GM12878 (cell line): ENCODE measurements around the gene ATRN. TPM values are rescaled to one million over a fixed set of nuclear protein-coding genes. Genes with fewer than 3 reads are reported as not detected.

ENCODE experiments used
- ATAC-seq: fragments of 200-7000 bp; cut with Tn5 transposase; 3 replicates; pipeline ENCODE4 v1.9.1; 2020; ENCODE audit warnings: mild to moderate bottlenecking, moderate library complexity
- BruUV-seq: library from RNA; stranded (reverse); fragments of 400-500 nt; replicated peaks from 2 replicates; lab custom pipeline; 2021; lab: Mats Ljungman, UMichigan
- CTCF ChIA-PET: fragments of 300-600 bp; sonication (Branson Sonifier 250); formaldehyde crosslinking; extraction: SDS; loops from one replicate; lab custom pipeline; 2021; ENCODE audit warnings: inconsistent platforms; lab: Yijun Ruan, JAX
- POLR2A ChIA-PET: fragments of 350-600 bp; formaldehyde crosslinking; extraction: SDS; loops from one replicate; lab custom pipeline; 2021; ENCODE audit warnings: inconsistent platforms; lab: Charles Lee
- RAD21 ChIA-PET: fragments of 300-600 bp; sonication (Branson Sonifier 250); formaldehyde crosslinking; loops from one replicate; lab custom pipeline; 2023; ENCODE audit warnings: antibody characterized with exemption; ENCODE audit not compliant: unreplicated experiment; lab: Charles Lee
- SMC1A ChIA-PET: fragments of 300-600 bp; sonication (Branson Sonifier 250); formaldehyde crosslinking; loops from one replicate; lab custom pipeline; 2023; ENCODE audit not compliant: unreplicated experiment, uncharacterized antibody; lab: Charles Lee
- DNase-seq: peaks from one replicate; pipeline ENCODE4 v3.0.0-alpha.2; 2011; ENCODE audit warnings: low read depth, low spot score
- FAIRE-seq: peaks from 3 replicates; lab custom pipeline; 2011; peaks lifted over from hg19 to GRCh38; lab: Jason Lieb, UNC
- H2AFZ ChIP-seq: 2 replicates; pipeline ENCODE4 v1.6.0; 2011; ENCODE audit warnings: low read depth, low read length, control low read depth; ENCODE audit not compliant: control insufficient read depth
- H3K27ac ChIP-seq: 2 replicates; pipeline ENCODE4 v1.5.1; 2011; ENCODE audit warnings: control low read depth; ENCODE audit not compliant: control insufficient read depth, insufficient read depth
- H3K27me3 ChIP-seq, 2 experiments: replicated peaks in 1 of 2; 2 replicates each; pipeline versions ENCODE4 v1.6.0 to v1.6.1; 2011; ENCODE audit warnings: low read length in 1 of 2; ENCODE audit not compliant: control insufficient read depth in 2 of 2, insufficient read depth in 2 of 2
- H3K36me3 ChIP-seq, 2 experiments: 2 replicates each; pipeline ENCODE4 v1.5.1; 2011; ENCODE audit warnings: low read length in 1 of 2; ENCODE audit not compliant: control insufficient read depth in 2 of 2, insufficient read depth in 2 of 2
- H3K4me1 ChIP-seq: 2 replicates; pipeline ENCODE4 v1.6.1; 2011; ENCODE audit warnings: mild to moderate bottlenecking, low read length, moderate library complexity, mixed read lengths; ENCODE audit not compliant: control insufficient read depth, insufficient read depth
- H3K4me2 ChIP-seq: 2 replicates; pipeline ENCODE4 v1.6.0; 2011; ENCODE audit warnings: control low read depth; ENCODE audit not compliant: control insufficient read depth, insufficient read depth
- H3K4me3 ChIP-seq: fragments of 200-600 bp; sonication (generic); 2 replicates; pipeline ENCODE4 v1.5.1; 2016
- H3K79me2 ChIP-seq: 2 replicates; pipeline ENCODE4 v1.6.0; 2011; ENCODE audit warnings: low read length; ENCODE audit not compliant: control insufficient read depth, insufficient read depth
- H3K9ac ChIP-seq: 2 replicates; pipeline ENCODE4 v1.8.0; 2011; ENCODE audit warnings: low read length, control low read depth, mixed read lengths; ENCODE audit not compliant: control insufficient read depth, insufficient read depth
- H3K9me3 ChIP-seq: replicated peaks from 3 replicates; pipeline ENCODE4 v1.5.1; 2011; ENCODE audit warnings: mild to moderate bottlenecking, low read length; ENCODE audit not compliant: control insufficient read depth, insufficient read depth
- H4K20me1 ChIP-seq: 2 replicates; pipeline ENCODE4 v1.6.0; 2011; ENCODE audit not compliant: control insufficient read depth, insufficient read depth
- EP300 ChIP-seq, 2 experiments: fragments of 150-350 bp in 1 of 2; IDR thresholded peaks; 2 replicates each; pipeline ENCODE4 v1.6.1; 2011 to 2012; ENCODE audit warnings: low read depth in 2 of 2, low read length in 2 of 2, borderline replicate concordance in 1 of 2, improper control_type of control experiment in 1 of 2, inconsistent platforms in 1 of 2; ENCODE audit not compliant: control insufficient read depth in 1 of 2
- FOS ChIP-seq: IDR thresholded peaks from 3 replicates; pipeline ENCODE4 v1.6.1; 2011; ENCODE audit warnings: borderline replicate concordance; ENCODE audit not compliant: insufficient read length; ENCODE audit errors: extremely low read depth
- RAD21 ChIP-seq: IDR thresholded peaks from 2 replicates; pipeline ENCODE4 v1.6.1; 2011; ENCODE audit warnings: mild to moderate bottlenecking, low read depth, low read length, moderate library complexity; ENCODE audit not compliant: insufficient read depth
- SMARCA5 ChIP-seq: fragments of 450-650 bp; IDR thresholded peaks from 2 replicates; pipeline ENCODE4 v1.6.1; 2017; ENCODE audit warnings: mild to moderate bottlenecking
- ZNF384 ChIP-seq: IDR thresholded peaks from 2 replicates; pipeline ENCODE4 v1.6.1; 2012; ENCODE audit warnings: low read depth, mild to moderate bottlenecking, low read length, improper control_type of control experiment, borderline replicate concordance
- ZZZ3 ChIP-seq: IDR thresholded peaks from 2 replicates; pipeline ENCODE4 v1.6.1; 2011; ENCODE audit warnings: low read depth; ENCODE audit not compliant: control insufficient read depth, insufficient read length
- WGBS: methylation state at CpG from one replicate; pipeline ENCODE4 v1.1.6; 2016; ENCODE audit warnings: low lambda C conversion rate; ENCODE audit not compliant: insufficient replicate concordance, insufficient coverage; ENCODE audit errors: missing lambda C conversion rate; 5-methylcytosine and 5-hydroxymethylcytosine counted together
- in situ Hi-C: fragments of 300-500 bp; cut with MboI; formaldehyde crosslinking; loops from 9 replicates; pipeline ENCODE4 v1.14.3; 2018; ENCODE audit warnings: mixed read lengths
- intact Hi-C: fragments of 100-400 bp; cut with micrococcal nuclease; formaldehyde crosslinking; loops from one replicate; pipeline ENCODE4 v1.14.2; 2022; ENCODE audit not compliant: unreplicated experiment
- polyA plus RNA-seq, 11 experiments: library from polyadenylated mRNA; depleted of rRNA in 4 of 11; unstranded in 6 of 11; stranded (reverse) in 5 of 11; fragments of >200 nt; fragmentation: Nextera tagmentation in 4 of 11; fragmentation: Illumina TruSeq in 1 of 11; extraction: Ambion mirVana in 4 of 11; extraction: Trizol in 1 of 11; gene quantifications; 1 replicate in 1 of 11; 2 replicates in 10 of 11; pipeline versions ENCODE4 v1.2.1 to v1.2.3, GENCODE V29; 2011 to 2016; ENCODE audit warnings: inconsistent platforms in 2 of 11, missing spikeins in 2 of 11, low read depth in 1 of 11
- total RNA-seq, 4 experiments: library from RNA; depleted of rRNA in 3 of 4; stranded (reverse); fragments of >200 nt in 3 of 4; fragmentation: Illumina TruSeq in 1 of 4; extraction: Trizol in 1 of 4; gene quantifications; 2 replicates each; pipeline versions ENCODE4 v1.2.1 to v1.2.3, GENCODE V29; 2013 to 2021
- TF ChIP-seq, protein P1 (sequence below): fragments of 450-650 bp; formaldehyde crosslinking; IDR thresholded peaks from 2 replicates; pipeline ENCODE4 v1.4.0; 2022; ENCODE audit warnings: mild to moderate bottlenecking, moderate library complexity
- TF ChIP-seq, protein P2 (sequence below): fragments of 450-650 bp; IDR thresholded peaks from 2 replicates; pipeline ENCODE4 v1.6.1; 2017; ENCODE audit warnings: antibody characterized with exemption, mild to moderate bottlenecking, moderate library complexity
- TF ChIP-seq, protein P3 (sequence below): fragments of 450-650 bp; IDR thresholded peaks from 2 replicates; pipeline ENCODE4 v1.6.1; 2017; ENCODE audit warnings: mild to moderate bottlenecking, moderate library complexity

Gene ATRN
- total and polyA plus RNA-seq, 10 of the 15 experiments (the other 5 are each of a cell fraction or from before 2014, with no cell fraction given), result 0.71 to 11.6 (median 6.9) TPM

- no peak for TF ChIP-seq ZZZ3
- TF ChIP-seq, protein P1, sequence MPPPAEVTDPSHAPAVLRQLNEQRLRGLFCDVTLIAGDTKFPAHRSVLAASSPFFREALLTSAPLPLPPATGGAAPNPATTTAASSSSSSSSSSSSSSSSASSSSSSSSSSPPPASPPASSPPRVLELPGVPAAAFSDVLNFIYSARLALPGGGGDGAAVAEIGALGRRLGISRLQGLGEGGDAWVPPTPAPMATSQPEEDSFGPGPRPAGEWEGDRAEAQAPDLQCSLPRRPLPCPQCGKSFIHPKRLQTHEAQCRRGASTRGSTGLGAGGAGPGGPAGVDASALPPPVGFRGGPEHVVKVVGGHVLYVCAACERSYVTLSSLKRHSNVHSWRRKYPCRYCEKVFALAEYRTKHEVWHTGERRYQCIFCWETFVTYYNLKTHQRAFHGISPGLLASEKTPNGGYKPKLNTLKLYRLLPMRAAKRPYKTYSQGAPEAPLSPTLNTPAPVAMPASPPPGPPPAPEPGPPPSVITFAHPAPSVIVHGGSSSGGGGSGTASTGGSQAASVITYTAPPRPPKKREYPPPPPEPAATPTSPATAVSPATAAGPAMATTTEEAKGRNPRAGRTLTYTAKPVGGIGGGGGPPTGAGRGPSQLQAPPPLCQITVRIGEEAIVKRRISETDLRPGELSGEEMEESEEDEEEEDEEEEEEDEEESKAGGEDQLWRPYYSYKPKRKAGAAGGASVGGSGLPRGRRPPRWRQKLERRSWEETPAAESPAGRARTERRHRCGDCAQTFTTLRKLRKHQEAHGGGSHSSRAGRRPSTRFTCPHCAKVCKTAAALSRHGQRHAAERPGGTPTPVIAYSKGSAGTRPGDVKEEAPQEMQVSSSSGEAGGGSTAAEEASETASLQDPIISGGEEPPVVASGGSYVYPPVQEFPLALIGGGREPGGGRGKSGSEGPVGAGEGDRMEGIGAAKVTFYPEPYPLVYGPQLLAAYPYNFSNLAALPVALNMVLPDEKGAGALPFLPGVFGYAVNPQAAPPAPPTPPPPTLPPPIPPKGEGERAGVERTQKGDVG (CRISPR knock-in tag), result no peak
- TF ChIP-seq, protein P2, sequence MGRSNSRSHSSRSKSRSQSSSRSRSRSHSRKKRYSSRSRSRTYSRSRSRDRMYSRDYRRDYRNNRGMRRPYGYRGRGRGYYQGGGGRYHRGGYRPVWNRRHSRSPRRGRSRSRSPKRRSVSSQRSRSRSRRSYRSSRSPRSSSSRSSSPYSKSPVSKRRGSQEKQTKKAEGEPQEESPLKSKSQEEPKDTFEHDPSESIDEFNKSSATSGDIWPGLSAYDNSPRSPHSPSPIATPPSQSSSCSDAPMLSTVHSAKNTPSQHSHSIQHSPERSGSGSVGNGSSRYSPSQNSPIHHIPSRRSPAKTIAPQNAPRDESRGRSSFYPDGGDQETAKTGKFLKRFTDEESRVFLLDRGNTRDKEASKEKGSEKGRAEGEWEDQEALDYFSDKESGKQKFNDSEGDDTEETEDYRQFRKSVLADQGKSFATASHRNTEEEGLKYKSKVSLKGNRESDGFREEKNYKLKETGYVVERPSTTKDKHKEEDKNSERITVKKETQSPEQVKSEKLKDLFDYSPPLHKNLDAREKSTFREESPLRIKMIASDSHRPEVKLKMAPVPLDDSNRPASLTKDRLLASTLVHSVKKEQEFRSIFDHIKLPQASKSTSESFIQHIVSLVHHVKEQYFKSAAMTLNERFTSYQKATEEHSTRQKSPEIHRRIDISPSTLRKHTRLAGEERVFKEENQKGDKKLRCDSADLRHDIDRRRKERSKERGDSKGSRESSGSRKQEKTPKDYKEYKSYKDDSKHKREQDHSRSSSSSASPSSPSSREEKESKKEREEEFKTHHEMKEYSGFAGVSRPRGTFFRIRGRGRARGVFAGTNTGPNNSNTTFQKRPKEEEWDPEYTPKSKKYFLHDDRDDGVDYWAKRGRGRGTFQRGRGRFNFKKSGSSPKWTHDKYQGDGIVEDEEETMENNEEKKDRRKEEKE, result no peak
- TF ChIP-seq, all 136 proteins: peak for 0
Measured at GRCh38 chr20:3563133-3563532, 92.3 kb downstream of the ATRN start (continued).

DNA sequence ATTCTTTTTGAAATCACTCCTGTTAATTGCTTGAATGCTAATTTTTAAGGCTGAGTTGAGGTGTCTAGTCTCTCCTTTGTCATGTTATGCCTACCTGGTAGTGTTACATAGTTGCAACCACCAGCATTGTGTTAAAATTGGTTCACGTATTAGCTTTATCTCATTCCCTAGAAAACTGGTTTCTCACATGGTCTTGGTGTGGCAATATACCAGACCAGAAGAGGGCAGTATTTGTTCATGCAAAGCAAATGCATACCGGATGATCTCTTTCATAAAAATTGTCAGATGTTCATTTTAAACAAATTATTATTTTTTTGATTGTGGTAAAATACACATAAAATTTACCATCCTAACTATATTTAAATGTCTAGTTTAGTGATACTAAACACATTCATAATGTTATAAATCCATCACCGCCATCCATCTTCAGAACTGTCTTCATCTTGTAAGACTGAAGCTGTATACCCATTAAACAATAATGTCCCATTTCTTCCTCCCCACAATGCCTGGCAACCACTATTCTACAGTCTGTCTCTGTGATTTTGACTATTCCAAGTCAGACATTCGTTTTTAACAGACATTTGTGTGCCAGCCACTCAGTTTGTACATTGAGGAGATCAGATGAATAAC is 92.8 kb downstream of the ATRN start:
- H3K79me2 ChIP-seq, result no peaks in the 10 kb centered on the region
- H2AFZ ChIP-seq, result no peak overlapping the region
- 74% methylated on average over 4 of the region's 4 CpGs for WGBS
- intact Hi-C loops (loop anchor here (1.0 kb wide), 1 partner anchor 148 kb away; no protein-coding TSS in a partner anchor), in situ Hi-C loops (no loop called here)
- RAD21 ChIA-PET, result interaction anchor here (1.0 to 2.2 kb wide), 6 partner anchors 111 to 181 kb away, joined by 3 to 14 read pairs (median 4); no protein-coding TSS in a partner anchor
- no peak overlapping the region for H3K27ac ChIP-seq
- ATAC-seq, result peak; percentile 75
- no peak overlapping the region for H3K4me2 ChIP-seq
- H4K20me1 ChIP-seq, result no peaks in the 10 kb centered on the region
- H3K9me3 ChIP-seq, result no peaks in the 10 kb centered on the region
- H3K4me1 ChIP-seq, result no peaks in the 10 kb centered on the region
- POLR2A ChIA-PET, result interaction anchor here (0.7 kb wide), 1 partner anchor 147 kb away, joined by 3 read pairs; no protein-coding TSS in a partner anchor
- no peaks in the 10 kb centered on the region for H3K27me3 ChIP-seq
- DNase-seq, result peak; percentile 8
- CTCF ChIA-PET, result interaction anchor here (0.6 to 5.6 kb wide), 25 partner anchors 8 to 461 kb away, joined by 3 to 49 read pairs (median 4); partner anchors contain the start of genes ADISSP and SIGLEC1
- no peak overlapping the region for H3K9ac ChIP-seq
- peak; percentile 72 for FAIRE-seq
- no peak overlapping the region for H3K4me3 ChIP-seq
- no TSS peak for BruUV-seq
- SMC1A ChIA-PET, result interaction anchor here (0.8 to 2.7 kb wide), 9 partner anchors 12 to 187 kb away, joined by 3 to 22 read pairs (median 4); no protein-coding TSS in a partner anchor
- peaks cover 1 to 3% of the 10 kb centered on the region in 2 experiments for H3K36me3 ChIP-seq
- TF ChIP-seq FOS (no peak), RAD21 (peak; percentile 88), ZNF384 (no peak), EP300 (IDR thresholded peaks at IDR 0.05; ENCODE audit: borderline replicate concordance in 1 of 2, control insufficient read depth in 1 of 2, low read depth in 2 of 2, low read length in 2 of 2) (no peak), SMARCA5 (no peak)
- TF ChIP-seq, protein P3, sequence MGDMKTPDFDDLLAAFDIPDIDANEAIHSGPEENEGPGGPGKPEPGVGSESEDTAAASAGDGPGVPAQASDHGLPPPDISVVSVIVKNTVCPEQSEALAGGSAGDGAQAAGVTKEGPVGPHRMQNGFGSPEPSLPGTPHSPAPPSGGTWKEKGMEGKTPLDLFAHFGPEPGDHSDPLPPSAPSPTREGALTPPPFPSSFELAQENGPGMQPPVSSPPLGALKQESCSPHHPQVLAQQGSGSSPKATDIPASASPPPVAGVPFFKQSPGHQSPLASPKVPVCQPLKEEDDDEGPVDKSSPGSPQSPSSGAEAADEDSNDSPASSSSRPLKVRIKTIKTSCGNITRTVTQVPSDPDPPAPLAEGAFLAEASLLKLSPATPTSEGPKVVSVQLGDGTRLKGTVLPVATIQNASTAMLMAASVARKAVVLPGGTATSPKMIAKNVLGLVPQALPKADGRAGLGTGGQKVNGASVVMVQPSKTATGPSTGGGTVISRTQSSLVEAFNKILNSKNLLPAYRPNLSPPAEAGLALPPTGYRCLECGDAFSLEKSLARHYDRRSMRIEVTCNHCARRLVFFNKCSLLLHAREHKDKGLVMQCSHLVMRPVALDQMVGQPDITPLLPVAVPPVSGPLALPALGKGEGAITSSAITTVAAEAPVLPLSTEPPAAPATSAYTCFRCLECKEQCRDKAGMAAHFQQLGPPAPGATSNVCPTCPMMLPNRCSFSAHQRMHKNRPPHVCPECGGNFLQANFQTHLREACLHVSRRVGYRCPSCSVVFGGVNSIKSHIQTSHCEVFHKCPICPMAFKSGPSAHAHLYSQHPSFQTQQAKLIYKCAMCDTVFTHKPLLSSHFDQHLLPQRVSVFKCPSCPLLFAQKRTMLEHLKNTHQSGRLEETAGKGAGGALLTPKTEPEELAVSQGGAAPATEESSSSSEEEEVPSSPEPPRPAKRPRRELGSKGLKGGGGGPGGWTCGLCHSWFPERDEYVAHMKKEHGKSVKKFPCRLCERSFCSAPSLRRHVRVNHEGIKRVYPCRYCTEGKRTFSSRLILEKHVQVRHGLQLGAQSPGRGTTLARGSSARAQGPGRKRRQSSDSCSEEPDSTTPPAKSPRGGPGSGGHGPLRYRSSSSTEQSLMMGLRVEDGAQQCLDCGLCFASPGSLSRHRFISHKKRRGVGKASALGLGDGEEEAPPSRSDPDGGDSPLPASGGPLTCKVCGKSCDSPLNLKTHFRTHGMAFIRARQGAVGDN, result no peak
